Suprapubic skin (tissue), 4 donors: Measurements from ENCODE around the gene LRMDA. TPM values are rescaled to one million over a fixed set of nuclear protein-coding genes. Genes with fewer than 3 reads are reported as not detected.

Experiments
- DNase-seq, 2 donors: peaks; one replicate each; pipeline ENCODE4 v3.0.0-alpha.2; 2019; ENCODE audit warnings: low spot score in 2 of 2
- H3K27ac ChIP-seq: fragments of 200-600 bp; sonication (generic); one replicate; pipeline ENCODE4 v1.5.1; 2019
- H3K27me3 ChIP-seq: fragments of 200-600 bp; sonication (generic); one replicate; pipeline ENCODE4 v1.5.1; 2019
- H3K36me3 ChIP-seq: fragments of 200-600 bp; sonication (generic); one replicate; pipeline ENCODE4 v1.5.1; 2019
- H3K4me1 ChIP-seq: fragments of 200-600 bp; sonication (generic); one replicate; pipeline ENCODE4 v1.5.1; 2019
- H3K4me3 ChIP-seq: fragments of 200-600 bp; sonication (generic); one replicate; pipeline ENCODE4 v1.5.1; 2019; ENCODE audit warnings: mild to moderate bottlenecking
- H3K9me3 ChIP-seq: fragments of 200-600 bp; sonication (generic); one replicate; pipeline ENCODE4 v1.5.1; 2019
- CTCF ChIP-seq, 2 donors: fragments of 200-600 bp in 1 of 2; fragments of 450-650 bp in 1 of 2; sonication (generic) in 1 of 2; IDR thresholded peaks; one replicate each; pipeline ENCODE4 v1.5.1; 2016 to 2019; ENCODE audit warnings: antibody characterized with exemption in 2 of 2, mild to moderate bottlenecking in 1 of 2, moderate library complexity in 1 of 2
- EP300 ChIP-seq: sonication (generic); formaldehyde crosslinking; IDR thresholded peaks from one replicate; pipeline ENCODE4 v1.6.1; 2017; ENCODE audit warnings: antibody characterized with exemption
- POLR2A ChIP-seq, 2 donors: fragments of 450-650 bp; IDR thresholded peaks; one replicate each; pipeline ENCODE4 v1.6.1; 2017; ENCODE audit warnings: antibody characterized with exemption in 2 of 2, mild to moderate bottlenecking in 2 of 2, moderate library complexity in 2 of 2
- POLR2AphosphoS5 ChIP-seq, 3 donors: sonication (generic); formaldehyde crosslinking; IDR thresholded peaks; one replicate each; pipeline ENCODE4 v1.6.1; 2017; ENCODE audit warnings: antibody characterized with exemption in 3 of 3
- WGBS: methylation state at CpG from one replicate; pipeline ENCODE4 v1.1.5; 2018; 5-methylcytosine and 5-hydroxymethylcytosine counted together
- total RNA-seq, 4 donors: library from RNA; depleted of rRNA; stranded (reverse); fragments of >200 nt; gene quantifications; one replicate each; pipeline ENCODE4 v1.1.0, GENCODE V29; 2016

Gene LRMDA
- total RNA-seq, 4 donors from 2014 or later, result 0.10 to 2.9 (median 1.9) TPM; not detected in 1

- peak; percentile 87 to 88 for DNase-seq
- Histone ChIP-seq H3K4me1 (peaks cover 45% of the 10 kb centered on the region), H3K27ac (peak overlapping the region; percentile 92), H3K27me3 (peaks cover 6% of the 10 kb centered on the region), H3K36me3 (no peaks in the 10 kb centered on the region), H3K9me3 (no peaks in the 10 kb centered on the region), H3K4me3 (peak overlapping the region; percentile 80)
- peak in 1 of 2 donors; percentile 5 for TF ChIP-seq CTCF (IDR thresholded peaks at IDR 0.05)
- no peak for TF ChIP-seq POLR2A (IDR thresholded peaks at IDR 0.05)
- TF ChIP-seq POLR2AphosphoS5 (IDR thresholded peaks at IDR 0.05), result no peak
- WGBS, result 2% methylated on average over 38 of the region's 76 CpGs
Measured at GRCh38 chr10:75408911-75409885, 22.2 kb upstream of the LRMDA start.

- Histone ChIP-seq H3K9me3 (no peaks in the 10 kb centered on the region), H3K27ac (peak overlapping the region; percentile 92), H3K4me1 (peaks cover 33% of the 10 kb centered on the region), H3K36me3 (no peaks in the 10 kb centered on the region), H3K27me3 (no peaks in the 10 kb centered on the region), H3K4me3 (no peak overlapping the region)
- 47% methylated on average over 10 of the region's 10 CpGs for WGBS
- no peak for DNase-seq
- TF ChIP-seq EP300, result no peak
- TF ChIP-seq POLR2AphosphoS5 (IDR thresholded peaks at IDR 0.05), result no peak
- no peak for TF ChIP-seq POLR2A (IDR thresholded peaks at IDR 0.05)
- no peak for TF ChIP-seq CTCF (IDR thresholded peaks at IDR 0.05)
Measured at GRCh38 chr10:75410132-75411005, 21.1 kb upstream of the LRMDA start.

- Histone ChIP-seq H3K9me3 (no peaks in the 10 kb centered on the region), H3K4me3 (no peak overlapping the region), H3K27ac (no peak overlapping the region), H3K27me3 (no peaks in the 10 kb centered on the region), H3K36me3 (no peaks in the 10 kb centered on the region), H3K4me1 (peaks cover 9% of the 10 kb centered on the region)
- 95% methylated on average over 1 of the region's 1 CpG for WGBS
- DNase-seq, result no peak
- TF ChIP-seq CTCF (IDR thresholded peaks at IDR 0.05) (no peak), POLR2A (IDR thresholded peaks at IDR 0.05) (no peak), EP300 (no peak)
Measured at GRCh38 chr10:75414527-75414926, 16.9 kb upstream of the LRMDA start.

- no peaks in the 10 kb centered on the region for H3K27me3 ChIP-seq
- TF ChIP-seq EP300 (no peak), POLR2A (IDR thresholded peaks at IDR 0.05) (no peak), CTCF (IDR thresholded peaks at IDR 0.05) (no peak), POLR2AphosphoS5 (IDR thresholded peaks at IDR 0.05) (no peak)
- 29% methylated on average over 5 of the region's 5 CpGs for WGBS
- H3K36me3 ChIP-seq, result no peaks in the 10 kb centered on the region
- H3K27ac ChIP-seq, result no peak overlapping the region
- no peaks in the 10 kb centered on the region for H3K4me1 ChIP-seq
- DNase-seq, result no peak
- H3K4me3 ChIP-seq, result no peak overlapping the region
- H3K9me3 ChIP-seq, result no peaks in the 10 kb centered on the region
Measured at GRCh38 chr10:75417522-75417927, 13.9 kb upstream of the LRMDA start.

- TF ChIP-seq EP300 (no peak), POLR2AphosphoS5 (IDR thresholded peaks at IDR 0.05) (no peak), CTCF (IDR thresholded peaks at IDR 0.05) (no peak), POLR2A (IDR thresholded peaks at IDR 0.05) (no peak)
- Histone ChIP-seq H3K4me3 (no peak overlapping the region), H3K9me3 (no peaks in the 10 kb centered on the region), H3K27ac (no peak overlapping the region), H3K4me1 (no peaks in the 10 kb centered on the region), H3K27me3 (no peaks in the 10 kb centered on the region), H3K36me3 (no peaks in the 10 kb centered on the region)
- 86% methylated on average over 4 of the region's 4 CpGs for WGBS
- no peak for DNase-seq
Measured at GRCh38 chr10:75418293-75418692, 13.1 kb upstream of the LRMDA start.
